Neural crest cell (in vitro differentiated cells): ENCODE data around the gene SYNE3. TPM values are rescaled to one million over a fixed set of nuclear protein-coding genes. Genes with fewer than 3 reads are reported as not detected.

Experiments
- DNase-seq: peaks from one replicate; pipeline ENCODE4 v3.0.0; 2021; ENCODE audit warnings: low read depth, mixed read lengths, low spot score
- H3K27ac Mint-ChIP-seq: one replicate; pipeline ENCODE4 v1.8.0; 2021; ENCODE audit warnings: mild to moderate bottlenecking, mixed read lengths; ENCODE audit not compliant: unreplicated experiment
- H3K27me3 Mint-ChIP-seq: 2 replicates; pipeline ENCODE4 v1.8.0; 2021; ENCODE audit warnings: low read depth, mild to moderate bottlenecking, mixed read lengths
- H3K36me3 Mint-ChIP-seq: 2 replicates; pipeline ENCODE4 v1.8.0; 2021; ENCODE audit warnings: low read depth, mild to moderate bottlenecking, mixed read lengths
- H3K4me1 Mint-ChIP-seq: 2 replicates; pipeline ENCODE4 v1.8.0; 2021; ENCODE audit warnings: mixed read lengths
- H3K4me3 Mint-ChIP-seq: one replicate; pipeline ENCODE4 v1.8.0; 2021; ENCODE audit warnings: mild to moderate bottlenecking, mixed read lengths
- H3K9me3 Mint-ChIP-seq: 2 replicates; pipeline ENCODE4 v1.8.0; 2021; ENCODE audit warnings: mixed read lengths
- CTCF ChIP-seq: fragments of 200-600 bp; sonication (generic); conservative IDR thresholded peaks from 2 replicates; pipeline ENCODE4 v1.5.0; 2021; ENCODE audit warnings: antibody characterized with exemption, mild to moderate bottlenecking
- total RNA-seq: library from RNA; stranded (reverse); gene quantifications from 2 replicates; pipeline ENCODE4 v1.2.1, GENCODE V29; 2021

Gene SYNE3
- total RNA-seq, 1 donor from 2014 or later = 0.82 TPM

GRCh38 chr14:95538801-95539509 is 22.5 kb upstream of the SYNE3 start:
- no peak for DNase-seq
- TF ChIP-seq CTCF = no peak
- peak overlapping the region; percentile 51 for H3K4me3 Mint-ChIP-seq
- no peaks in the 10 kb centered on the region for H3K9me3 Mint-ChIP-seq
- H3K27me3 Mint-ChIP-seq = no peaks in the 10 kb centered on the region
- peaks cover 34% of the 10 kb centered on the region for H3K4me1 Mint-ChIP-seq
- H3K27ac Mint-ChIP-seq = no peak overlapping the region
- H3K36me3 Mint-ChIP-seq = no peaks in the 10 kb centered on the region

GRCh38 chr14:95537298-95538089 is 21.0 kb upstream of the SYNE3 start:
- Mint-ChIP-seq H3K27ac (no peak overlapping the region), H3K4me3 (peak overlapping the region; percentile 94), H3K27me3 (no peaks in the 10 kb centered on the region), H3K4me1 (peaks cover 45% of the 10 kb centered on the region), H3K36me3 (no peaks in the 10 kb centered on the region), H3K9me3 (no peaks in the 10 kb centered on the region)
- no peak for TF ChIP-seq CTCF
- no peak for DNase-seq

- H3K36me3 Mint-ChIP-seq = no peaks in the 10 kb centered on the region
- no peaks in the 10 kb centered on the region for H3K27me3 Mint-ChIP-seq
- H3K4me1 Mint-ChIP-seq = peaks cover 53% of the 10 kb centered on the region
- H3K4me3 Mint-ChIP-seq = peak overlapping the region; percentile 94
- no peak for TF ChIP-seq CTCF
- no peak for DNase-seq
- H3K27ac Mint-ChIP-seq = no peak overlapping the region
- no peaks in the 10 kb centered on the region for H3K9me3 Mint-ChIP-seq
These were observed 20.2 kb upstream of the SYNE3 start for GRCh38 chr14:95536671-95537070.

GRCh38 chr14:95536036-95536593 is 19.7 kb upstream of the SYNE3 start:
- Mint-ChIP-seq H3K9me3 (no peaks in the 10 kb centered on the region), H3K4me3 (peak overlapping the region; percentile 94), H3K27ac (peak overlapping the region; percentile 14), H3K36me3 (no peaks in the 10 kb centered on the region), H3K4me1 (peaks cover 58% of the 10 kb centered on the region), H3K27me3 (no peaks in the 10 kb centered on the region)
- no peak for TF ChIP-seq CTCF
- no peak for DNase-seq

GRCh38 chr14:95535226-95536021 is 19.0 kb upstream of the SYNE3 start:
- no peak for DNase-seq
- TF ChIP-seq CTCF = no peak
- no peaks in the 10 kb centered on the region for H3K27me3 Mint-ChIP-seq
- no peaks in the 10 kb centered on the region for H3K36me3 Mint-ChIP-seq
- peak overlapping the region; percentile 94 for H3K4me3 Mint-ChIP-seq
- peak overlapping the region; percentile 78 for H3K27ac Mint-ChIP-seq
- no peaks in the 10 kb centered on the region for H3K9me3 Mint-ChIP-seq
- H3K4me1 Mint-ChIP-seq = peaks cover 63% of the 10 kb centered on the region
